HepG2 (cell line): ENCODE results near the gene MED1. TPM values are rescaled to one million over a fixed set of nuclear protein-coding genes. Genes with fewer than 3 reads are reported as not detected.

Source experiments
- AKNA ChIP-seq: sonication (generic); formaldehyde crosslinking; IDR thresholded peaks from 2 replicates; pipeline ENCODE4 v1.4.0; 2020; ENCODE audit warnings: missing genetic modification reagents, borderline replicate concordance
- ARHGAP35 ChIP-seq: sonication (generic); formaldehyde crosslinking; IDR thresholded peaks from 2 replicates; pipeline ENCODE4 v1.9.0; 2022; ENCODE audit warnings: mild to moderate bottlenecking, inconsistent platforms, moderate library complexity, missing genetic modification reagents, borderline replicate concordance
- DRAP1 ChIP-seq: IDR thresholded peaks from 2 replicates; pipeline ENCODE4 v1.6.1; 2016; ENCODE audit warnings: missing genetic modification reagents, missing compliant biosample characterization
- GFI1 ChIP-seq: sonication (generic); formaldehyde crosslinking; IDR thresholded peaks from 2 replicates; pipeline ENCODE4 v1.5.0; 2020; ENCODE audit warnings: missing genetic modification reagents, mild to moderate bottlenecking, borderline replicate concordance
- GTF3A ChIP-seq: sonication (generic); formaldehyde crosslinking; conservative IDR thresholded peaks from 2 replicates; pipeline ENCODE4 v1.4.0; 2020; ENCODE audit warnings: mild to moderate bottlenecking, missing genetic modification reagents
- HOXA3 ChIP-seq: sonication (generic); formaldehyde crosslinking; IDR thresholded peaks from 2 replicates; pipeline ENCODE4 v1.5.0; 2020; ENCODE audit warnings: missing genetic modification reagents
- MAFF ChIP-seq: IDR thresholded peaks from 2 replicates; pipeline ENCODE4 v1.6.1; 2011; ENCODE audit warnings: low read depth, low read length, improper control_type of control experiment
- NBN ChIP-seq: fragments of 450-650 bp; conservative IDR thresholded peaks from 2 replicates; pipeline ENCODE4 v1.6.1; 2017
- RARG ChIP-seq: sonication (generic); formaldehyde crosslinking; IDR thresholded peaks from 2 replicates; pipeline ENCODE4 v1.4.0; 2020; ENCODE audit warnings: low read depth, mild to moderate bottlenecking, missing genetic modification reagents
- TEAD2 ChIP-seq: sonication (generic); formaldehyde crosslinking; IDR thresholded peaks from 2 replicates; pipeline ENCODE4 v1.9.0; 2021; ENCODE audit warnings: missing genetic modification reagents
- THAP9 ChIP-seq: sonication (generic); formaldehyde crosslinking; IDR thresholded peaks from 2 replicates; pipeline ENCODE4; 2020; ENCODE audit warnings: missing genetic modification reagents, mild to moderate bottlenecking, borderline replicate concordance
- ZBTB1 ChIP-seq: sonication (generic); formaldehyde crosslinking; IDR thresholded peaks from 2 replicates; pipeline ENCODE4 v1.4.0; 2020; ENCODE audit warnings: missing genetic modification reagents, borderline replicate concordance
- ZBTB44 ChIP-seq: sonication (generic); formaldehyde crosslinking; IDR thresholded peaks from 2 replicates; pipeline ENCODE4 v1.4.0; 2020; ENCODE audit warnings: missing genetic modification reagents
- ZFP62 ChIP-seq: sonication (generic); formaldehyde crosslinking; IDR thresholded peaks from 2 replicates; pipeline ENCODE4 v1.4.0; 2020; ENCODE audit warnings: missing genetic modification reagents
- ZNF136 ChIP-seq: sonication (generic); formaldehyde crosslinking; IDR thresholded peaks from 2 replicates; pipeline ENCODE4 v1.8.1; 2022; ENCODE audit warnings: low read depth, mild to moderate bottlenecking, moderate library complexity, missing genetic modification reagents
- ZNF180 ChIP-seq: sonication (generic); formaldehyde crosslinking; IDR thresholded peaks from 2 replicates; pipeline ENCODE4 v1.4.0; 2020; ENCODE audit warnings: low read depth, missing genetic modification reagents, borderline replicate concordance
- ZNF331 ChIP-seq: sonication (generic); formaldehyde crosslinking; IDR thresholded peaks from 2 replicates; pipeline ENCODE4 v1.4.0; 2020; ENCODE audit warnings: missing genetic modification reagents
- ZNF354B ChIP-seq: sonication (generic); formaldehyde crosslinking; IDR thresholded peaks from 2 replicates; pipeline ENCODE4 v1.8.0; 2022; ENCODE audit warnings: mild to moderate bottlenecking, missing genetic modification reagents
- ZNF576 ChIP-seq: sonication (generic); formaldehyde crosslinking; IDR thresholded peaks from 2 replicates; pipeline ENCODE4 v1.4.0; 2020; ENCODE audit warnings: mild to moderate bottlenecking, missing genetic modification reagents
- ZSCAN9 ChIP-seq: IDR thresholded peaks from 2 replicates; pipeline ENCODE4 v1.6.1; 2016; ENCODE audit warnings: borderline replicate concordance
- polyA plus RNA-seq, 8 experiments: library from polyadenylated mRNA; depleted of rRNA in 3 of 8; stranded (reverse) in 7 of 8; unstranded in 1 of 8; fragments of >200 nt; fragmentation: Illumina TruSeq in 4 of 8; extraction: Trizol in 4 of 8; gene quantifications; 2 replicates each; pipeline versions ENCODE4 v1.2.1 to v1.2.3, GENCODE V29; 2011 to 2016; ENCODE audit warnings: low read depth in 4 of 8, missing spikeins in 1 of 8, mixed read lengths in 1 of 8; ENCODE audit not compliant: insufficient read depth in 1 of 8
- total RNA-seq, 5 experiments: library from RNA; depleted of rRNA; stranded (reverse); fragments of >200 nt; fragmentation: Illumina TruSeq; extraction: Trizol; gene quantifications; 2 replicates each; pipeline ENCODE4 v1.2.3, GENCODE V29; 2016; ENCODE audit warnings: low read depth in 1 of 5

MED1 gene
- total and polyA plus RNA-seq, 2 of the 13 experiments (the other 11 are each of a cell fraction or from before 2014, with no cell fraction given) = 37.5 to 40.1 TPM

- no peak for TF ChIP-seq GTF3A (CRISPR knock-in tag)
- peak; percentile 65; the same call in 1 of the 2 replicates for TF ChIP-seq ZNF331 (CRISPR knock-in tag)
- no peak for TF ChIP-seq TEAD2 (CRISPR knock-in tag)
- TF ChIP-seq ARHGAP35 = no peak
- no peak for TF ChIP-seq THAP9 (CRISPR knock-in tag)
- 0 out of 2 replicates have a peak, but pooled peaks have one; percentile 26 for TF ChIP-seq ZSCAN9 (CRISPR knock-in tag)
- TF ChIP-seq ZNF354B = no peak
- TF ChIP-seq ZBTB1 = no peak
- no peak for TF ChIP-seq GFI1 (CRISPR knock-in tag)
- peak; percentile 65; the same call in 1 of the 2 replicates for TF ChIP-seq HOXA3 (CRISPR knock-in tag)
- TF ChIP-seq DRAP1 (CRISPR knock-in tag) = peak; percentile 78
- no peak for TF ChIP-seq ZFP62 (CRISPR knock-in tag)
- TF ChIP-seq ZBTB44 (CRISPR knock-in tag) = 0 out of 2 replicates have a peak, but pooled peaks have one; percentile 38
- TF ChIP-seq NBN = no peak
- no peak for TF ChIP-seq MAFF
- no peak for TF ChIP-seq ZNF180 (CRISPR knock-in tag)
- TF ChIP-seq ZNF136 (CRISPR knock-in tag) = no peak
- no peak for TF ChIP-seq AKNA (CRISPR knock-in tag)
- TF ChIP-seq ZNF576 (CRISPR knock-in tag) = no peak
- no peak for TF ChIP-seq RARG (CRISPR knock-in tag)
These were observed 48.7 kb downstream of the MED1 start (continued) for GRCh38 chr17:39402244-39402889.
